Measurements from ENCODE around the gene INPP5E.

The INPP5E gene

GRCh38 chr9:136472640-136473353, 33.2 kb upstream of the INPP5E start:
- no peak for DNase-seq

- DNase-seq, result no peak
Measured at GRCh38 chr9:136471802-136472487, 32.3 kb upstream of the INPP5E start.

GRCh38 chr9:136470792-136471469, 31.3 kb upstream of the INPP5E start:
- no peak for DNase-seq

- DNase-seq, result no peak
Measured at GRCh38 chr9:136470356-136470755, 30.7 kb upstream of the INPP5E start.

GRCh38 chr9:136467766-136468165, 28.1 kb upstream of the INPP5E start:
- no peak for DNase-seq

GRCh38 chr9:136466155-136466541, 26.5 kb upstream of the INPP5E start:
- no peak for DNase-seq

GRCh38 chr9:136465500-136466154, 26.0 kb upstream of the INPP5E start:
- no peak for DNase-seq

GRCh38 chr9:136464241-136464640, 24.6 kb upstream of the INPP5E start:
- DNase-seq, result no peak

- no peak for DNase-seq
Measured at GRCh38 chr9:136463578-136463977, 23.9 kb upstream of the INPP5E start.

GRCh38 chr9:136462664-136463063, 23.0 kb upstream of the INPP5E start:
- DNase-seq, result no peak

GRCh38 chr9:136460772-136461325, 21.2 kb upstream of the INPP5E start:
- DNase-seq, result no peak

- no peak for DNase-seq
Measured at GRCh38 chr9:136459425-136459824, 19.8 kb upstream of the INPP5E start.

- DNase-seq, result no peak
Measured at GRCh38 chr9:136457326-136457725, 17.7 kb upstream of the INPP5E start.

GRCh38 chr9:136456258-136456657, 16.6 kb upstream of the INPP5E start:
- no peak for DNase-seq

GRCh38 chr9:136455043-136456002, 15.7 kb upstream of the INPP5E start:
- no peak for DNase-seq

- no peak for DNase-seq
Measured at GRCh38 chr9:136454026-136454796, 14.6 kb upstream of the INPP5E start.

GRCh38 chr9:136453326-136453725, 13.7 kb upstream of the INPP5E start:
- DNase-seq, result no peak

- no peak for DNase-seq
Measured at GRCh38 chr9:136451221-136451877, 11.7 kb upstream of the INPP5E start.

- no peak for DNase-seq
Measured at GRCh38 chr9:136448655-136449054, 9.0 kb upstream of the INPP5E start.

GRCh38 chr9:136447173-136447778, 7.6 kb upstream of the INPP5E start:
- DNase-seq, result no peak
